NT2/D1 (cell line): Measurements from ENCODE around the gene EIF5A.

Source experiments
- DNase-seq: peaks from one replicate; pipeline ENCODE4 v3.0.0-alpha.2; 2011; ENCODE audit warnings: low read depth, low spot score
- H3K27me3 ChIP-seq: 2 replicates; pipeline ENCODE4 v1.6.0; 2011; ENCODE audit warnings: mild to moderate bottlenecking; ENCODE audit not compliant: insufficient read length, insufficient read depth
- H3K36me3 ChIP-seq: 2 replicates; pipeline ENCODE4 v1.6.1; 2011; ENCODE audit warnings: mild to moderate bottlenecking, low read length, mixed read lengths; ENCODE audit not compliant: insufficient read depth, insufficient read length
- H3K4me1 ChIP-seq: 2 replicates; pipeline ENCODE4 v1.5.1; 2011; ENCODE audit not compliant: insufficient read depth, insufficient read length
- H3K4me3 ChIP-seq: 2 replicates; pipeline ENCODE4 v1.5.1; 2011; ENCODE audit warnings: low read depth; ENCODE audit not compliant: insufficient read length
- H3K9ac ChIP-seq: 2 replicates; pipeline ENCODE4 v1.6.0; 2011; ENCODE audit warnings: low read depth; ENCODE audit not compliant: insufficient read length
- H3K9me3 ChIP-seq: 2 replicates; pipeline ENCODE4 v1.5.1; 2011; ENCODE audit warnings: mild to moderate bottlenecking, low read length; ENCODE audit not compliant: insufficient read depth
- SUZ12 ChIP-seq: IDR thresholded peaks from 2 replicates; pipeline ENCODE4 v1.6.1; 2011; ENCODE audit not compliant: insufficient read length, insufficient read depth; ENCODE audit errors: extremely low read depth
- YY1 ChIP-seq: IDR thresholded peaks from 2 replicates; pipeline ENCODE4 v1.6.1; 2011; ENCODE audit not compliant: insufficient read length, insufficient read depth
- ZNF274 ChIP-seq: IDR thresholded peaks from 2 replicates; pipeline ENCODE4 v1.6.1; 2011; ENCODE audit warnings: mild to moderate bottlenecking, low read depth, low read length

Gene EIF5A

DNA sequence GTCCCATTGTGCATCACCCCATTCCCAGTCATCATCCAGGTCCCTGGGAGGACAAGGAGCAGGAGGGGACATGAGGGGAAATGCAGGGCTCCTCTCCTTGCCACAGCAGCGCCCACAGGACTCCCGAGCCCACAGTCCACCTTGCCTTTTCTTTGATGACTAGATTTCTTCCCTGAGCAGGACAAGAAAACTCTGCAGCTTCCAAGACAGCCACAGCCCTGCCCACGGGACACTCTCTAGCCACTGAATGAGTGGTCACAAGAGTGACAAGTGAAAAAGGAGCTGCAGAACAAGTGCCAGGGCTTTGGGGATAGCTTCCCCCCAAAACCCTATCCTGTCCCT, 17.0 kb downstream of the EIF5A start:
- H3K9me3 ChIP-seq, result no peaks in the 10 kb centered on the region
- no peak overlapping the region for H3K9ac ChIP-seq
- H3K4me3 ChIP-seq, result no peak overlapping the region
- no peak for DNase-seq
- TF ChIP-seq YY1 (no peak), SUZ12 (no peak), ZNF274 (no peak)
- peaks cover 73% of the 10 kb centered on the region for H3K36me3 ChIP-seq
- H3K27me3 ChIP-seq, result no peaks in the 10 kb centered on the region
- H3K4me1 ChIP-seq, result no peaks in the 10 kb centered on the region

DNA sequence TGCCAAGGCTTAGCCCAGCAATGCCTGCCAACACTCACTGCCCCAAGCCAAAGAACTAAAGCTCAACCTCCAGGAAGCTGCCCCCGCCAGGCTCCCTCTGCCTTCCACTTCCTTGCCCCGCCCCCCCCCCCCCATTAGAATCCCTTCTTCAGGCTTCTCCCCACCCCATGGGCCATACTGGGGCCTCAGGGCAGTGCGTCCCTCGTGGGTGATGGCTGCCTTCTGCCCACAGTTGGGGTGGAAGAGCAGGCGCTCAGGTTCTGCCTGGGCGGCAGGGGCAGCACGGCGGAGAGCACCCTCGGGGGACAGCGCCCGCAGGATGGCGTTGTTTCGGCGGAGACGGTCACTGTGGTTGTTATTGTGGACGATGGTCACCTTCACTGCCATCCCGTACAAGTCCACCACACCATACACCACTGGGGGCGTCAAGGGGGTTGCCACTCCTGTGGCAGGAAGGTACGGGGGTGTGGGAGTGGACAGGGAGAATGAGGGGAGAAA, 17.7 kb downstream of the EIF5A start:
- Histone ChIP-seq H3K9me3 (no peaks in the 10 kb centered on the region), H3K9ac (no peak overlapping the region), H3K36me3 (peaks cover 73% of the 10 kb centered on the region), H3K4me3 (no peak overlapping the region), H3K27me3 (no peaks in the 10 kb centered on the region), H3K4me1 (no peaks in the 10 kb centered on the region)
- DNase-seq, result no peak
- TF ChIP-seq SUZ12 (no peak), ZNF274 (no peak), YY1 (no peak)

DNA sequence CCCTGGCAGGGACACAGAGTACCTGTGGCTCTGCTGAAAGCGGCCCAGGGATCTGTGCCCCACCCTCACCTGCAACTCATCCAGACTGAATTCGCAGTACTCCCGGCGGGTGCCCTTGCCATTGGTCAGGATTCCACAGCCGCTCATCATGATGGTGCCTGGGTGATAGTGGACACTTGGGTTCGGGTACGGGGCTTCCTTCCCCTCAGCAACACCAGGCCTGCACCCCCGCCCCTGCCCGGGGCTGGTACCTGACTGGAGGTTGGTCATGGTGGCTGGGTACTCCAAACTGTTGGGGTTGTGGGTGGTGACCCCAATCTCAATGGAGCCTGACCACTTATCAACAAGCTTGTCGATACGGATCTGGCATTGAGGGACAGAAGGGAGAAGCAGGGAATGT, 18.8 kb downstream of the EIF5A start:
- no peaks in the 10 kb centered on the region for H3K27me3 ChIP-seq
- TF ChIP-seq YY1 (no peak), ZNF274 (no peak), SUZ12 (no peak)
- no peaks in the 10 kb centered on the region for H3K9me3 ChIP-seq
- peaks cover 64% of the 10 kb centered on the region for H3K36me3 ChIP-seq
- no peak overlapping the region for H3K4me3 ChIP-seq
- no peaks in the 10 kb centered on the region for H3K4me1 ChIP-seq
- H3K9ac ChIP-seq, result no peak overlapping the region
- DNase-seq, result no peak

- Histone ChIP-seq H3K36me3 (peaks cover 55% of the 10 kb centered on the region), H3K4me1 (no peaks in the 10 kb centered on the region), H3K4me3 (no peak overlapping the region), H3K9me3 (no peaks in the 10 kb centered on the region), H3K9ac (no peak overlapping the region), H3K27me3 (no peaks in the 10 kb centered on the region)
- DNase-seq, result no peak
- TF ChIP-seq YY1, result no peak
- no peak for TF ChIP-seq ZNF274
- no peak for TF ChIP-seq SUZ12
Observed at GRCh38 chr17:7327056-7327455, 19.6 kb downstream of the EIF5A start.

- Histone ChIP-seq H3K27me3 (no peaks in the 10 kb centered on the region), H3K4me3 (no peak overlapping the region), H3K9ac (no peak overlapping the region), H3K36me3 (peaks cover 51% of the 10 kb centered on the region), H3K9me3 (no peaks in the 10 kb centered on the region), H3K4me1 (no peaks in the 10 kb centered on the region)
- no peak for DNase-seq
- no peak for TF ChIP-seq ZNF274
- TF ChIP-seq SUZ12, result no peak
Observed at GRCh38 chr17:7327501-7327900, 20.1 kb downstream of the EIF5A start.

DNA sequence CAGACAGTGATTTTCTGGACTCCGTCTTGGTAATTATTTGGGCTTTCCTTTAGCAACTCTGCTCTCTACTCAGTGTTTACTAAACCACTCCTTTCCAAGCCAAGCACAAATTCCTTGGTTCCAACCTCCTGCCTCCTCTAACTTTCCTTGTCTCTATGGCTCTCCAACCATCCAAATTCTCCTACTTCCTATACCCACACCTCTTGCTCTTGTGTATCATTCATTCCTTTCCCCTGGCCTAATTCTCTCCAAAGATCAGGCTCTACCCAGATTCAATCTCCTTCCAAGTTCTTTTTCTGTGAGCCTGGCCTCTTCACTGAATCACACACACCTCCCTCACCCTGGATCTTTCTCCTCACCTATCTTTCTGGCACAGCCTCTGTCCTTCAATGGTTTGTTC, 20.6 kb downstream of the EIF5A start:
- no peak for TF ChIP-seq SUZ12
- no peak for TF ChIP-seq ZNF274
- no peak for TF ChIP-seq YY1
- peak overlapping the region; percentile 98 for H3K9ac ChIP-seq

DNA sequence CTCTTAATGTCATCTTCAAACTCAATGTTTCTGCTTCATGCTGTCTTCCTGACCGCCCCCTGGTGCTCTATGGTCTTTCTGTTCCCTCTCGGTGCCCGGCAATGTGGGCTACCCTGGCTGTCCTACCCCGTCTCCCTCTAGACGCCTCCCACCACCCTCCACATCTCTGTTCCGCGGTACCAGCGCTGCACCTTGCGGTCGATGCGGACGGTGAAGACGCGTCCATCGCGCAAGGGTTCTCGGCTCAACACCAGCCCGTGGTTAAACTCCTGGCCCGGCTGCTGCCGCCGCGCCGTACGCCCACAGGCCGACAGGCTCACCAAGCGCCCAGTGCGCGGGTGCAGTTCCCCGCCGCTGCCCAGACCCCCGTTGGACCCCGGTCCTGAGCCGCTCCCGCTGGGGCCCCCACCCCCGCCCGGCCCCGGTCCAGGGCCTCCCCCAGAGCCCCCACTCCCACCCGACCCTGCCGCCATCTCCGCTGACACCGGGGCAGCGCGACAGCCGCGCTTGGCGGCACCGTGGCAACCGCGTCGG, 21.5 kb downstream of the EIF5A start, which contains the start of gene NEURL4:
NEURL4 (minus strand) TSS at position 496 of the 534 bp plus-strand sequence; CDS start at position 473, 23 bp downstream.
- no peak for DNase-seq
- Histone ChIP-seq H3K36me3 (peaks cover 37% of the 10 kb centered on the region), H3K9me3 (no peaks in the 10 kb centered on the region), H3K4me1 (no peaks in the 10 kb centered on the region), H3K9ac (peak within 1 kb of the TSS; percentile 98), H3K27me3 (no peaks in the 10 kb centered on the region), H3K4me3 (peak within 1 kb of the TSS; percentile 84)
- TF ChIP-seq YY1 (no peak), SUZ12 (no peak), ZNF274 (no peak)

More for the DNA sequence above, 20.6 kb downstream of the EIF5A start:
- Histone ChIP-seq H3K9me3 (no peaks in the 10 kb centered on the region), H3K4me3 (peak overlapping the region; percentile 84), H3K4me1 (no peaks in the 10 kb centered on the region), H3K27me3 (no peaks in the 10 kb centered on the region), H3K36me3 (peaks cover 46% of the 10 kb centered on the region)
- no peak for DNase-seq
